ENCODE results near the gene KCNJ9.
"Not testable (repeated sequence)": the region's sequence is repeated elsewhere in the genome, so short reads cannot be mapped to it uniquely, and the experiment has no call there.

The KCNJ9 gene

GRCh38 chr1:160081261-160081936 is at the start of gene KCNJ9:
Gene KCNJ9 (plus strand): TSS chr1:160081538. CDS start chr1:160084031, 2,493 bp downstream.
- Mint-ChIP-seq H3K9me3 (no peaks in the 10 kb centered on the region), H3K27ac (no peak within 1 kb of the TSS), H3K27me3 (ENCODE audit: low read depth) (peaks cover 39% of the 10 kb centered on the region), H3K4me1 (ENCODE audit: low read depth) (peaks cover 13% of the 10 kb centered on the region), H3K36me3 (ENCODE audit: low read depth) (no peaks in the 10 kb centered on the region), H3K4me3 (no peak within 1 kb of the TSS)
- no peak for DNase-seq (ENCODE audit: low spot score)

- H3K36me3 Mint-ChIP-seq (ENCODE audit: low read depth), result peaks cover 5% of the 10 kb centered on the region
- peaks cover 20% of the 10 kb centered on the region for H3K4me1 Mint-ChIP-seq (ENCODE audit: low read depth)
- H3K9me3 Mint-ChIP-seq, result no peaks in the 10 kb centered on the region
- peak overlapping the region; percentile 92 for H3K27ac Mint-ChIP-seq
- no peak for DNase-seq (ENCODE audit: low spot score)
- no peaks in the 10 kb centered on the region for H3K27me3 Mint-ChIP-seq (ENCODE audit: low read depth)
- peak overlapping the region; percentile 97 for H3K4me3 Mint-ChIP-seq
Measured at GRCh38 chr1:160032165-160032820, 49.0 kb upstream of the KCNJ9 start.

- no peak for DNase-seq (ENCODE audit: low spot score)
- Mint-ChIP-seq H3K27me3 (ENCODE audit: low read depth) (no peaks in the 10 kb centered on the region), H3K4me1 (ENCODE audit: low read depth) (no peaks in the 10 kb centered on the region), H3K4me3 (no peak overlapping the region), H3K27ac (no peak overlapping the region), H3K9me3 (no peaks in the 10 kb centered on the region), H3K36me3 (ENCODE audit: low read depth) (no peaks in the 10 kb centered on the region)
Measured at GRCh38 chr1:160040476-160040875, 40.9 kb upstream of the KCNJ9 start.

DNA sequence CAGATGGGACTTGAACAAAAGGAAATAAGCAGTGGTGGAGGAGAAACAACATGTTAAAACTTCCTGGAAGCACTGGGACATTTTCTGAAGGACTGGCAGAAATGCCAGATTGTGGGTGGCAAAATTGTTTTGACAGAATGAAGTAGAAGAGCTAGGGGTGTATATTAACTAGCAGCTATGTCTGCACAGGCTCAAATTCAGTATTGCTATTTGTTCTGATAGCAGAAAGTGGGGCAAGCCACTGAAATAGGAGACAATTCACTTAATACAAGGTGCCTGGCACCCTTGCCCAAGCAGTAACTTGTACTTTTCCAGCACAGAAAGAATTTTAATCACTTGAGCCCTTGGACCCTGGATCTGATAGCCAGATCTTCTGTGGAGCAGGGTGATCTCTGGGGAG is 37.8 kb upstream of the KCNJ9 start:
- H3K4me3 Mint-ChIP-seq, result no peak overlapping the region
- peaks cover 6% of the 10 kb centered on the region for H3K27me3 Mint-ChIP-seq (ENCODE audit: low read depth)
- no peak for DNase-seq (ENCODE audit: low spot score)
- peaks cover 13% of the 10 kb centered on the region for H3K4me1 Mint-ChIP-seq (ENCODE audit: low read depth)
- no peak overlapping the region for H3K27ac Mint-ChIP-seq
- H3K9me3 Mint-ChIP-seq, result no peaks in the 10 kb centered on the region
- H3K36me3 Mint-ChIP-seq (ENCODE audit: low read depth), result no peaks in the 10 kb centered on the region

GRCh38 chr1:160045653-160046052 is 35.7 kb upstream of the KCNJ9 start:
- H3K27me3 Mint-ChIP-seq (ENCODE audit: low read depth), result peaks cover 7% of the 10 kb centered on the region
- no peaks in the 10 kb centered on the region for H3K36me3 Mint-ChIP-seq (ENCODE audit: low read depth)
- H3K4me3 Mint-ChIP-seq, result no peak overlapping the region
- no peaks in the 10 kb centered on the region for H3K9me3 Mint-ChIP-seq
- H3K27ac Mint-ChIP-seq, result no peak overlapping the region
- no peak for DNase-seq (ENCODE audit: low spot score)
- peaks cover 13% of the 10 kb centered on the region for H3K4me1 Mint-ChIP-seq (ENCODE audit: low read depth)

- H3K36me3 Mint-ChIP-seq (ENCODE audit: low read depth), result no peaks in the 10 kb centered on the region
- no peaks in the 10 kb centered on the region for H3K9me3 Mint-ChIP-seq
- DNase-seq (ENCODE audit: low spot score), result peak; percentile 39
- H3K4me1 Mint-ChIP-seq (ENCODE audit: low read depth), result peaks cover 13% of the 10 kb centered on the region
- H3K27me3 Mint-ChIP-seq (ENCODE audit: low read depth), result peaks cover 11% of the 10 kb centered on the region
- peak overlapping the region; percentile 46 for H3K27ac Mint-ChIP-seq
- H3K4me3 Mint-ChIP-seq, result peak overlapping the region; percentile 76
Measured at GRCh38 chr1:160046494-160047110, 34.7 kb upstream of the KCNJ9 start.

DNA sequence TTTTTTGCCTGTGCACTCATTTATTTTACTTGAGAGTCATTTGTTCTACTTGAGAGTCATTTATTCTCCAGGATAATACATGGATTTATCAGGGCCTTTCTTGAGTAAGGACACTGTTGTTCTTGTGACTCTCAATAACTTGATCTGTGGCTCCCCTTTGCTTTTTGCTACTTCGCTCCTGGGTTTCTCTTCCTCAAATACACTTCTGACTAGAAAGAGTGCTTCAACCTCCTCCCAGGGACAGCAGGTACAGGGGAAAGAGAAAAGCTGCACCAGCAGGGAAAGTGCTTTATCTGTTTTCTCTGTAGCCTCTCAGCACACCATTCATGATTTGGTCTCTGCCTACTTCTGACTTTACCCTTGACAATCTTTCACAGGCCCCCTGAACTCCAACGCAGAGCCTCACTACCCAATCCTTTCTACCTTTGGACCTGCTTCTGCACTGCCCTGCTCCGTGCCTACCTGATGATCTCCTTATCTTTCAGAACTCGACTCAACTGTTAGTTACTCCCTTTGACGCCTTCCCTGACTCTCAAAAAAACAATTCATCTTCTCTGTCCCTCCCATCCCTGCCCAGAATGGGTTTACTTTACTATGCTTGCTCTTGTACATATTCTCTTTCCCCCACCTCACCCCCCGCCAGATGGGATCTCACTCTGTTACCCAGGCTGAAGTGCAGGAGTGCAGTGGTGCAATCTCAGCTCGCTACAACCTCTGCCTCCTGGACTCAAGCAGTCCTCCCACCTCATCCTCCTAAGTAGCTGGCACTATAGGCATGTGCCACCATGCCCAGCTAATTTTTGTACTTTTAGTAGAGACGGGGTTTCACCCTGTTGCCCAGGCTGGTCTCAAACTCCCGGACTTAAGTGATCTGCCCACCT is 34.0 kb upstream of the KCNJ9 start:
- H3K27ac Mint-ChIP-seq, result peak overlapping the region; percentile 46
- H3K9me3 Mint-ChIP-seq, result no peaks in the 10 kb centered on the region
- DNase-seq (ENCODE audit: low spot score), result no peak
- peaks cover 13% of the 10 kb centered on the region for H3K4me1 Mint-ChIP-seq (ENCODE audit: low read depth)
- no peaks in the 10 kb centered on the region for H3K36me3 Mint-ChIP-seq (ENCODE audit: low read depth)
- H3K4me3 Mint-ChIP-seq, result peak overlapping the region; percentile 76
- H3K27me3 Mint-ChIP-seq (ENCODE audit: low read depth), result peaks cover 14% of the 10 kb centered on the region

DNA sequence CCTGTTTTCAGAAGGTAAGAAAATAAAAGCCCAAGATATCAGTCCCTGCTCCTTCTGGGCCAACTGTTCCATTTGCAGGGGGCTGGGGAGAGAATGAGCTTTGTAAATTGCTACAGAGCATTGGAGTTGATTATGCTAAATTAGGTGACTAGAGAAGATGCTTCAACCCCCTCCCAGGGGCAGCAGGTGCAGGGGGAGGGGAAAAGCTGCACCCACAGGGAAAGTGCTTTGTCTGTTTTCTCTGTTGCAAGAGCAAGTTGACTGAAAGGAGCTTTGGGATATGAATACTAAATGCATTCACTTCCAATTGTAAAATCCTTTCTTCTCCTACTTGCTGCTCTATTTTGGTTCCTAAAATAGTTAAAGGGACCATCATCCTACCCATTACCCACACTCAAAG is 33.0 kb upstream of the KCNJ9 start:
- Mint-ChIP-seq H3K4me1 (ENCODE audit: low read depth) (peaks cover 13% of the 10 kb centered on the region), H3K4me3 (no peak overlapping the region), H3K27ac (no peak overlapping the region), H3K27me3 (ENCODE audit: low read depth) (peaks cover 18% of the 10 kb centered on the region), H3K36me3 (ENCODE audit: low read depth) (no peaks in the 10 kb centered on the region), H3K9me3 (no peaks in the 10 kb centered on the region)
- DNase-seq (ENCODE audit: low spot score), result no peak

- Mint-ChIP-seq H3K27ac (no peak overlapping the region), H3K27me3 (ENCODE audit: low read depth) (peaks cover 25% of the 10 kb centered on the region), H3K4me3 (no peak overlapping the region), H3K4me1 (ENCODE audit: low read depth) (peaks cover 13% of the 10 kb centered on the region), H3K36me3 (ENCODE audit: low read depth) (no peaks in the 10 kb centered on the region), H3K9me3 (no peaks in the 10 kb centered on the region)
- DNase-seq (ENCODE audit: low spot score), result no peak
Measured at GRCh38 chr1:160049101-160049500, 32.2 kb upstream of the KCNJ9 start.

DNA sequence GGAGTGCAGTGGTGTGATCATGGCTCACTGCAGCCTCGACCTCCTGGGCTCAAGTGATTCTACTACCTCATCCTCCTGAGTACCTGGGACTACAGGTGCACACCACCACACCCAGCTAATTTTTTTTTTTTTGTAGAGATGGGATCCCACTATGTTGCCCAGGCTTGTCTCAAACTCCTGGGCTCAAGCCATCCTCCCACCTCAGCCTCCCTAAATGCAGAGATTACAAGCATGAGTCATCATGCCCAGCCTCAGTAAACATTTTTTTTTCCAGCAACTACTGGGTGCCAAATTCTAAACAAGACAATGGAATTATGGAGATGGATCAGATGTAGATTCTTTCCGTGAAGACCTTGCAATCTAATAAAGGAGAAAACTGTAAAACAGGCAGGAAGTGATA is 31.2 kb upstream of the KCNJ9 start:
- DNase-seq (ENCODE audit: low spot score); H3K4me3 Mint-ChIP-seq; H3K9me3 Mint-ChIP-seq; H3K27ac Mint-ChIP-seq; H3K36me3 Mint-ChIP-seq (ENCODE audit: low read depth): not testable (repeated sequence)
- peaks cover 27% of the 10 kb centered on the region for H3K27me3 Mint-ChIP-seq (ENCODE audit: low read depth)
- H3K4me1 Mint-ChIP-seq (ENCODE audit: low read depth), result peaks cover 13% of the 10 kb centered on the region

- Mint-ChIP-seq H3K27ac (no peak overlapping the region), H3K9me3 (no peaks in the 10 kb centered on the region), H3K4me3 (no peak overlapping the region), H3K27me3 (ENCODE audit: low read depth) (peaks cover 30% of the 10 kb centered on the region), H3K4me1 (ENCODE audit: low read depth) (peaks cover 13% of the 10 kb centered on the region), H3K36me3 (ENCODE audit: low read depth) (no peaks in the 10 kb centered on the region)
- no peak for DNase-seq (ENCODE audit: low spot score)
Measured at GRCh38 chr1:160050619-160051018, 30.7 kb upstream of the KCNJ9 start.

DNA sequence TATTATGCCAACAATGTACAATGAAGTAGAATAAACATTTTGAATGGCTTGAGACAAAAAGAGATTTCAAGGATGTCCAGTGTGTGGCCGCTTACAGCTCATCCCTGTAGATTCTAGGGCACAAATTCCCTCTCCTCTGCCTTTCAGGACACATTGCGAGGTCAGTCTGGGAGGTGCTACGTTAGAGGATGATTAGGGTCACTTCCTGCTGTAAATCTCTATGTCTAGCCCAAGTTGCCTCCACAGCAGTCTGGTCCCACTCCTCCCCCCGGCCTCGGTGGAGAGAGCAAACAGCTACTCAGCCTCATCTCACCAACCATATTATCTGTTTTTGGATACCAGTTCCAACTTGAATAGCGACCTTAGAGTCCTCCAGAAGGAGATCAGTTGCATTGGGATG is 28.4 kb upstream of the KCNJ9 start:
- H3K27ac Mint-ChIP-seq, result no peak overlapping the region
- no peak for DNase-seq (ENCODE audit: low spot score)
- H3K27me3 Mint-ChIP-seq (ENCODE audit: low read depth), result peaks cover 33% of the 10 kb centered on the region
- no peak overlapping the region for H3K4me3 Mint-ChIP-seq
- no peaks in the 10 kb centered on the region for H3K9me3 Mint-ChIP-seq
- H3K36me3 Mint-ChIP-seq (ENCODE audit: low read depth), result no peaks in the 10 kb centered on the region
- no peaks in the 10 kb centered on the region for H3K4me1 Mint-ChIP-seq (ENCODE audit: low read depth)

DNA sequence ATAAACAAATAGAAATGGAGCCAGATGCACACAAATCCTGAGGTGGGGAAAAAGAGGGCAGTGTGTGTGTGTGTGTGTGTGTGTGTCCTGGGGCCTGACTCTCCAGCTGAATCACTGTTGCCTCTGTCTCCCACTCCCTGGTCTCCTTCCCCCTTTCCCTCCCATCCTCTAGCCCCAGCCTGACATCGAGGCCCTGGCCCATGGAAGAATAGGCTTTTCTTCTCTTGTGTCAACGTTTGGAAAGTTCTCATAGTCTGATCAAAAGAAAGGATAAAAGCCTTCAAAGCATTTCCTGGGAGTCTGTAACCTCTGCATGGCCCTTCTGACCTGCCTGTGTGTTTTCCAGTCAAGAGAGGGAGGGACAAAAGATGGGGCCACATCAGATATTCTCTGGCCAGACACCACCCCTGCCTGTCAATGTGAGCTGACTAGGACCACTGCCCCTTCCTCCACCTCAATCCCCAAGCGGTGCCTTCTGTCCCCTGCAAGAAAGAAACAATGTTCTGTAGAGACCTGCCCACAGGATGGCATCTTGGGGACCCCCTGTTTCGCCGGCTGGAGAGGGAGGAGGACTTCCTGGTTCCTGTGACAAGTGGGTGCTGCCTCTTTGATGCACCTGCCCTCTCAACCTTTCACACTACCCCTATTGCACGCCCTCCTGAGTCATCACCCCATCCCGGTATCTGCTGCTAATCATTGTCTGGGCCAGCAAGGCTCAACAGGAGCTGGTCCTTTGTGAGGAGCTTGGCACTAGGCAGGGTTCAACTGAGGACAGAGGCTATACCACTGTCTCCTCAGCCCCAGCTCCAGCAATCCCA is 27.6 kb upstream of the KCNJ9 start:
- H3K27ac Mint-ChIP-seq, result no peak overlapping the region
- no peaks in the 10 kb centered on the region for H3K36me3 Mint-ChIP-seq (ENCODE audit: low read depth)
- no peaks in the 10 kb centered on the region for H3K4me1 Mint-ChIP-seq (ENCODE audit: low read depth)
- H3K27me3 Mint-ChIP-seq (ENCODE audit: low read depth), result peaks cover 33% of the 10 kb centered on the region
- H3K9me3 Mint-ChIP-seq, result no peaks in the 10 kb centered on the region
- DNase-seq (ENCODE audit: low spot score), result no peak
- no peak overlapping the region for H3K4me3 Mint-ChIP-seq

Measured in T-helper 2 cell treated with Interferon-gamma antibody and Interleukin-4, amounts not matched to agents 5 μg/mL and 100 μg/mL, for 36 hours (primary cell).